AG09319 (cell line): ENCODE results near the gene NDUFA11.
"Not testable (repeated sequence)": the region's sequence is repeated elsewhere in the genome, so short reads cannot be mapped to it uniquely, and the experiment has no call there.

Experiments
- DNase-seq: peaks from one replicate; pipeline ENCODE4 v3.0.0-alpha.2; 2010; ENCODE audit warnings: low read depth; ENCODE audit errors: extremely low read depth
- CTCF ChIP-seq: IDR thresholded peaks from 2 replicates; pipeline ENCODE4 v1.5.1; 2011; ENCODE audit warnings: low read depth, mild to moderate bottlenecking, inconsistent platforms, low read length, moderate library complexity

NDUFA11 gene

GRCh38 chr19:5892772-5893275 is 10.8 kb downstream of the NDUFA11 start:
- no peak for TF ChIP-seq CTCF
- no peak for DNase-seq

GRCh38 chr19:5891938-5892771 is 11.4 kb downstream of the NDUFA11 start:
- TF ChIP-seq CTCF: peak; percentile 73
- DNase-seq: no peak

- no peak for TF ChIP-seq CTCF
- DNase-seq: no peak
Observed at GRCh38 chr19:5891572-5891937, 12.0 kb downstream of the NDUFA11 start.

- no peak for DNase-seq
- no peak for TF ChIP-seq CTCF
Observed at GRCh38 chr19:5890099-5890498, 13.5 kb downstream of the NDUFA11 start.

GRCh38 chr19:5889288-5889971 is 14.2 kb downstream of the NDUFA11 start:
- DNase-seq: no peak
- no peak for TF ChIP-seq CTCF

GRCh38 chr19:5884065-5884811 is 19.4 kb downstream of the NDUFA11 start:
- DNase-seq: not testable (repeated sequence)

GRCh38 chr19:5883157-5883873 is 20.3 kb downstream of the NDUFA11 start:
- DNase-seq: not testable (repeated sequence)
